ENCODE data around the gene LCE7A. TPM values are rescaled to one million over a fixed set of nuclear protein-coding genes. Genes with fewer than 3 reads are reported as not detected.

The LCE7A gene, protein sequence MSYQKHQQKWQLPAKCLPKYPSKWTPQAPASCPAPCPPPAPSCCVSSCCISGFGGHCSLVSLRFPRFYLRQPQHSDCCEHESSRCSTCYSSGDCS
- not detected for total RNA-seq

DNA sequence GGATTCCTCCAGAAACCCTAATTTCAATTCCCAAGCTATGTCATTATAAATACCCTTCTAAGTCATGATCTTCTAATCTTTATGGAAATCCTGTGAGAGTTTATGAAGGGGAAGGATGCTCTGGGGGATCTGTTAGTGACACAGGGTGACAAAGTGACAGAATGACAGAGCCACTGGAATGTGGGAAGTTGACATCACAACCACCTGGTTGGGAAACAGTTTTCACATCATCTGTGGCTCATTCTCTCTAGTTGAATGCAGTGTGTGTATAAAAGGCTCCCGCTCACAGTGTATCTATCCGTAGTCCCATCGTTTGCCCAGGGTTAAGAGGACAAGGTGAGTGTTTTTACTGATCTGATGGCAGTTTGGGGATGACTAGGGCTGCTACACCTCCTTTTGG is at the start of gene LCE7A:
Gene LCE7A, plus strand, starts transcription at position 301 of the 400 bp plus-strand sequence. CDS start 702 bp downstream, outside the sequence.
- 74 to 83% methylated on average over 3 of the region's 3 CpGs for WGBS, 2 donors
- intact Hi-C loops (cut with DNase I): loop anchor here (10.0 kb wide), 1 partner anchor 205 kb away; no protein-coding TSS in a partner anchor
- Histone ChIP-seq H3K4me1 (peaks cover 0 to 3% (median 0%) of the 10 kb centered on the region in 3 donors), H3K9me3 (no peaks in the 10 kb centered on the region), H3K4me3 (no peak within 1 kb of the TSS), H3K27ac (no peak within 1 kb of the TSS), H3K36me3 (no peaks in the 10 kb centered on the region), H3K27me3 (no peaks in the 10 kb centered on the region)
- TF ChIP-seq POLR2A (IDR thresholded peaks at IDR 0.05): no peak
- TF ChIP-seq, protein P1, sequence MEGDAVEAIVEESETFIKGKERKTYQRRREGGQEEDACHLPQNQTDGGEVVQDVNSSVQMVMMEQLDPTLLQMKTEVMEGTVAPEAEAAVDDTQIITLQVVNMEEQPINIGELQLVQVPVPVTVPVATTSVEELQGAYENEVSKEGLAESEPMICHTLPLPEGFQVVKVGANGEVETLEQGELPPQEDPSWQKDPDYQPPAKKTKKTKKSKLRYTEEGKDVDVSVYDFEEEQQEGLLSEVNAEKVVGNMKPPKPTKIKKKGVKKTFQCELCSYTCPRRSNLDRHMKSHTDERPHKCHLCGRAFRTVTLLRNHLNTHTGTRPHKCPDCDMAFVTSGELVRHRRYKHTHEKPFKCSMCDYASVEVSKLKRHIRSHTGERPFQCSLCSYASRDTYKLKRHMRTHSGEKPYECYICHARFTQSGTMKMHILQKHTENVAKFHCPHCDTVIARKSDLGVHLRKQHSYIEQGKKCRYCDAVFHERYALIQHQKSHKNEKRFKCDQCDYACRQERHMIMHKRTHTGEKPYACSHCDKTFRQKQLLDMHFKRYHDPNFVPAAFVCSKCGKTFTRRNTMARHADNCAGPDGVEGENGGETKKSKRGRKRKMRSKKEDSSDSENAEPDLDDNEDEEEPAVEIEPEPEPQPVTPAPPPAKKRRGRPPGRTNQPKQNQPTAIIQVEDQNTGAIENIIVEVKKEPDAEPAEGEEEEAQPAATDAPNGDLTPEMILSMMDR (IDR thresholded peaks at IDR 0.05): no peak
- no peak for DNase-seq

GRCh38 chr1:152811050-152811449 is 48.7 kb upstream of the LCE7A start:
- intact Hi-C loops (cut with DNase I): no loop called here
- TF ChIP-seq, protein P1 (IDR thresholded peaks at IDR 0.05): no peak
- TF ChIP-seq POLR2A (IDR thresholded peaks at IDR 0.05): no peak
- no peak overlapping the region for H3K27ac ChIP-seq
- no peaks in the 10 kb centered on the region for H3K36me3 ChIP-seq
- H3K9me3 ChIP-seq: no peaks in the 10 kb centered on the region
- H3K27me3 ChIP-seq: no peaks in the 10 kb centered on the region
- peaks cover 0 to 17% (median 5%) of the 10 kb centered on the region in 3 donors for H3K4me1 ChIP-seq
- no peak for DNase-seq
- no peak overlapping the region for H3K4me3 ChIP-seq
- 31 to 41% methylated on average over 2 of the region's 2 CpGs for WGBS, 2 donors

- Histone ChIP-seq H3K27ac (no peak within 1 kb of the TSS), H3K4me1 (peaks cover 0 to 11% (median 0%) of the 10 kb centered on the region in 3 donors), H3K36me3 (no peaks in the 10 kb centered on the region), H3K9me3 (no peaks in the 10 kb centered on the region), H3K4me3 (no peak within 1 kb of the TSS), H3K27me3 (no peaks in the 10 kb centered on the region)
- no peak for DNase-seq
- TF ChIP-seq, protein P1 (IDR thresholded peaks at IDR 0.05): no peak
- no peak for TF ChIP-seq POLR2A (IDR thresholded peaks at IDR 0.05)
- WGBS, 2 donors: 74 to 81% methylated on average over 2 of the region's 2 CpGs
- intact Hi-C loops (cut with DNase I): no loop called here
Observed at GRCh38 chr1:152811671-152812070, 48.1 kb upstream of the LCE7A start, which contains the start of gene LCE1B. Gene LCE1B, plus strand, starts transcription at chr1:152811971. Its CDS starts 476 bp downstream, at chr1:152812447.

DNA sequence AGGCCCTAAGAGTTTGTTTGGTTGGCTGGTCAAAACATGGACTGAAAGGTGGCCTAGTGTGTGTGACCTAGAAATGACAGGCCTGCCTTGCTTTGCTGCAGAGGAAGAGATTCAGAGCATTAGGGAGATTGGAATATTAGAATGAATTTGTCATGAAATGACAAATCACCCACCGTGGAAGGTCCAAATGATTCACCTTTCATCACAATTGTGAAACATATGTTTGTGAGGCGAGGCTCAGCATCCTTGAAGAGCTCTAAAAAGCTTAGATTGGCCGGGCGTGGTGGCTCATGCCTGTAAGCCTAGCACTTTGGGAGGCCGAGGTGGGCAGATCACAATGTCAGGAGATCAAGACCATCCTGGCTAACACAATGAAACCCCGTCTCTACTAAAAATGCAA is 42.5 kb upstream of the LCE7A start:
- Histone ChIP-seq H3K9me3 (no peaks in the 10 kb centered on the region), H3K4me1 (no peaks in the 10 kb centered on the region), H3K27ac (no peak overlapping the region), H3K4me3 (no peak overlapping the region), H3K36me3 (no peaks in the 10 kb centered on the region), H3K27me3 (no peaks in the 10 kb centered on the region)
- WGBS, 2 donors: 26 to 50% methylated on average over 6 of the region's 6 CpGs
- intact Hi-C loops (cut with DNase I): no loop called here
- no peak for DNase-seq
- no peak for TF ChIP-seq POLR2A (IDR thresholded peaks at IDR 0.05)
- TF ChIP-seq, protein P1 (IDR thresholded peaks at IDR 0.05): no peak

GRCh38 chr1:152823294-152823693 is 36.5 kb upstream of the LCE7A start:
- intact Hi-C loops (cut with DNase I): no loop called here
- no peak for TF ChIP-seq POLR2A (IDR thresholded peaks at IDR 0.05)
- TF ChIP-seq, protein P1 (IDR thresholded peaks at IDR 0.05): no peak
- no peak for DNase-seq
- Histone ChIP-seq H3K4me3 (no peak overlapping the region), H3K4me1 (no peaks in the 10 kb centered on the region), H3K27me3 (no peaks in the 10 kb centered on the region), H3K27ac (no peak overlapping the region), H3K9me3 (no peaks in the 10 kb centered on the region), H3K36me3 (no peaks in the 10 kb centered on the region)
- 46 to 58% methylated on average over 5 of the region's 5 CpGs for WGBS, 2 donors

All from esophagus squamous epithelium (tissue), 5 donors.